GM12872 (cell line): ENCODE results near the gene CLCF1.

ENCODE experiments used
- CTCF ChIP-seq: IDR thresholded peaks from 3 replicates; pipeline ENCODE4 v1.5.1; 2011; ENCODE audit warnings: low read depth, mild to moderate bottlenecking, low read length, moderate library complexity; ENCODE audit not compliant: insufficient read depth

CLCF1 gene

GRCh38 chr11:67345920-67346819 lies 27.2 kb downstream of the CLCF1 start:
- peak; percentile 98 for TF ChIP-seq CTCF

- no peak for TF ChIP-seq CTCF
Observed at GRCh38 chr11:67345247-67345919, 28.0 kb downstream of the CLCF1 start.

DNA sequence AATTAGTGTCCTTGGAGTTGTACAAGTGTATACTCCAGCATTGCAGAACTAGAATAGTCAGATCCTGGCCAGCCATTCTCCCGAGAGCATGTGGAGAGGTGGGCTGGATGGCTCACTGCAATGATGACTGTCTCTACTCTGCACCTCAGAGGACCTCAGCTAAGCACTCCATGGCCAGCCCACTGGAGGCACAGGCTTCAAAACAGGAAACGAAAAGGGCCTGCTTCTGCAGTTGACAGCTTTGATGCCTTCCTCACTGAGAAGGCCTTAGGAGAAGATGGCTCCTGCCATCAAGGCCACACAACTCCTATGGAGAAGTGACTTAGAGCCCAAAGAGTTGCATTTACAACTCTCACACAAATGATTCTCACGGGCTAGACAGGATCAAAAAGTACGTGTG lies 29.1 kb downstream of the CLCF1 start:
- TF ChIP-seq CTCF = no peak

DNA sequence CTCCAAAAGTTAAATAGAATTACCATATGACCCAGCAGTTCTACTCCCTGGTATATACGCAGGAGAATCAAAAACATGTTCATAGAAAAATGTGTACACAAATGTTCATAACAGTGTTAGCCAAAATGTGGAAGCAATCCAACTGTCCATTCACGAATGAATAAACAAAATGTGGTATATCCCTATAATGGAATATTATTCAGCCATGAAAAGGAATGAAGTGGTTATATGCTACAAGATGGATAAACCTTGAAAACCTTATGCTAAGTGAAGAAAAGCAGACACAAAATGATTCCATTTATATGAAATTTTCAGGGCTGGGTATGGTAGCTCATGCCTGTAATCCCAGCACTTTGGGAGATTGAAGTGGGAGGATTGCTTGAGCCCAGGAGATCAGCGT lies 36.1 kb downstream of the CLCF1 start:
- TF ChIP-seq CTCF = no peak

DNA sequence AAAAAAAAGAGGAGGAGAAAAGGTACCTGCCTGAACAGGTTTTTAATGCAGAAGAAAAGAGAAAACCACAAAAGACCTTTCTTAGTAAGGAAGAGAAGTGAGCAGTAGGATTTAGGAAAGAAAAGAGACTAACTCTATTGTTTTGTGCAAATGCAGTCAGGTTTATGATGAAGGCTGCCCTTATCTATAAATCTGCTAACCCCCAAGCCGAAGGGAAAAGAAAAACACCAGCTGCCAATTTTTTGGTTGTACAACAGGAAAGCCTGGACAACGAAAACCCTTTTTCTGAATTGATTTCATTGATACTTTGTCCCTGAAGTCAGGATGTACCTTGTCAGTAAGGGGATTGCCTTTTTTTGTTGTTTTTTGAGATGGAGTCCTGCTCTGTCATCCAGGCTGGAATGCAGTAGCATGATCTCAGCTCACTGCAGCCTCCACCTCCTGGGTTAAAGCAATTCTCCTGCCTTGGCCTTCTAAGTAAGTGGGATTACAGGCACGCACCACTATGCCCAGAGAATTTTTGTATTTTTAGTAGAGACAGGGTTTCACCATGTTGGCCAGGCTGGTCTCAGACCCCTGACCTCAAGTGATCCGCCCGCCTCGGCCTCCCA lies 41.2 kb downstream of the CLCF1 start:
- TF ChIP-seq CTCF = no peak

DNA sequence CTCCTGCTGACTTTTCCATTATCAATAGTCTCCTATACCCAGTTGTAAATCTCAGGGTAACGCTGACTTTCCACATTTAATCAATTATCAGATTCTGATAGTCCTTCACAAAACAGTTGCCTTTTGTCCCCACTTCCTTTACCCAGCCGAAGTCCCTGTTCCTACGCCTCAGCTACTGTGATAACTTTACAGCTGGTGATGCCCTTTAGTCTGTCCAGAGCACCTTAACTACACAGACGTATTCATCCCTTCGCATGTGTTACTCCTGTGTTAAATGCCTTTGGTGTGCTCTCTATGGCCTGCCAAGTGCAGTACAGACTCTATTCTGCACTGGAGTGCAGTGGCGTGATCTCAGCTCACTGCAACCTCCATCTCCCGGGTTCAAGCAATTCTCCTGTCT lies 49.9 kb downstream of the CLCF1 start:
- TF ChIP-seq CTCF = no peak

GRCh38 chr11:67322049-67322448 lies 51.3 kb downstream of the CLCF1 start:
- TF ChIP-seq CTCF = no peak
